ENCODE results near the gene CACNA1S. TPM values are rescaled to one million over a fixed set of nuclear protein-coding genes. Genes with fewer than 3 reads are reported as not detected.

Gene CACNA1S
- total and polyA plus RNA-seq, 2 of the 4 experiments (the other 2 are of a cell fraction) = not detected

DNA sequence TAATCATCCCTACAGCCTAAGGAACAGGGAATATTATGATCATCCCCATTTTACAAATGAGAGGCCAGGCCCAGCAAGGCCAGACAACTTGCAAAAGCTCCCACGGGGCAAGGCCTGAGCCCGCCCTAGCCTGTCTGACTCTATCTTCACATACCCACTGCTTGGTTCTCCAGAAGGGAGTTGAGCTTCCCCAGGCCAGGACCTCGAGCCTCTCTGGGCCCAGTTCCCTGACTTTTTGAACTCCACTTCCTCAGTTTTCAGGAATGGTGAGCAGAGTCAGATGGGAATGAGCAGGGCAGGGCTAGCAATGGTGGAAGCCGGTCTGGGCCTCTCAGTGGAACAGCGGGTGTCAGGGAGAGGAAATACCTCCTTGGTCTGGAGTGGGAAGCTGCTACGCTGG lies 39.3 kb downstream of the CACNA1S start:
- Histone ChIP-seq H4K20me1 (ENCODE audit: insufficient read depth, low read length) (no peaks in the 10 kb centered on the region), H3K4me2 (ENCODE audit: low read depth, low read length) (no peak overlapping the region), H2BK15ac (ENCODE audit: low read depth, low read length) (no peak overlapping the region), H3K14ac (replicated peaks; ENCODE audit: low read depth, low read length) (no peak overlapping the region), H2BK5ac (ENCODE audit: low read depth, low read length, poor library complexity, severe bottlenecking) (no peak overlapping the region), H3K4me1 (ENCODE audit: control insufficient read depth, insufficient read depth, low read length) (no peaks in the 10 kb centered on the region), H2AK9ac (replicated peaks; ENCODE audit: low read depth, low read length, poor library complexity) (no peak overlapping the region), H3K4me3 (ENCODE audit: insufficient read depth, low read depth, low read length) (no peak overlapping the region), H3K9me1 (ENCODE audit: insufficient read depth, low read length) (no peaks in the 10 kb centered on the region), H3K27me3 (ENCODE audit: control insufficient read depth, insufficient read depth, low read length) (peaks cover 82% of the 10 kb centered on the region), H3K9ac (ENCODE audit: low read depth, low read length) (no peak overlapping the region), H3K18ac (ENCODE audit: low read depth, low read length) (no peak overlapping the region), H3K56ac (ENCODE audit: extremely low read depth, insufficient read depth, low read length) (no peak overlapping the region), H2AK5ac (ENCODE audit: low read depth, low read length) (no peak overlapping the region), H2BK20ac (ENCODE audit: low read depth, low read length) (no peak overlapping the region), H3K79me1 (ENCODE audit: low read depth in 1 of 2, low read length in 2 of 2) (no peaks in the 10 kb centered on the region), H2AFZ (replicated peaks; ENCODE audit: low read length, poor library complexity) (no peak overlapping the region), H3K27ac (ENCODE audit: insufficient read depth, low read length) (no peak overlapping the region), H3K9me3 (ENCODE audit: control insufficient read depth, insufficient read depth, low read length) (no peaks in the 10 kb centered on the region), H4K5ac (ENCODE audit: low read depth, low read length) (no peak overlapping the region), H3K36me3 (ENCODE audit: control insufficient read depth, insufficient read depth, low read length) (no peaks in the 10 kb centered on the region), H3K23ac (ENCODE audit: low read depth, low read length) (no peak overlapping the region), H3K4ac (ENCODE audit: low read depth, low read length) (no peak overlapping the region), H4K91ac (ENCODE audit: insufficient read depth, low read depth, low read length) (no peak overlapping the region), H4K8ac (ENCODE audit: low read depth in 2 of 2, low read length in 2 of 2) (no peak overlapping the region), H2BK120ac (ENCODE audit: low read depth, low read length) (no peak overlapping the region)
- POLR2A ChIA-PET (ENCODE audit: unreplicated experiment) = no interaction called here
- BruUV-seq (replicated peaks) = no TSS peak
- TF ChIP-seq RFX5 (IDR thresholded peaks at IDR 0.05; ENCODE audit: low read depth, low read length) (no peak), BHLHE40 (IDR thresholded peaks at IDR 0.05; ENCODE audit: low read depth, low read length) (no peak), RCOR1 (IDR thresholded peaks at IDR 0.05; ENCODE audit: insufficient replicate concordance, low read length) (no peak), CHD1 (IDR thresholded peaks at IDR 0.05; ENCODE audit: low read depth, low read length) (no peak), MXI1 (IDR thresholded peaks at IDR 0.05; ENCODE audit: borderline replicate concordance, low read depth, low read length) (no peak), ELK1 (IDR thresholded peaks at IDR 0.05; ENCODE audit: borderline replicate concordance, low read depth, low read length) (no peak)
- dilution Hi-C loops (cut with HindIII; ENCODE audit: low sequenced_read_pairs, unreplicated experiment) (no loop called here), intact Hi-C loops (cut with micrococcal nuclease) (no loop called here), in situ Hi-C loops (cut with MboI; ENCODE audit: low sequenced_read_pairs) (no loop called here)
- WGBS, 2 experiments (ENCODE audit: extremely low coverage in 2 of 2, insufficient read length in 1 of 2) = 80% methylated on average over 1 of the region's 6 CpGs; no CpG with 5 or more reads in 1 of the 2 experiments
- DNase-seq (no peak), ATAC-seq (ENCODE audit: low read depth) (no peak)
- CTCF ChIA-PET = no interaction called here

Data from IMR-90 (cell line).